Astrocyte of the spinal cord (primary cell): Measurements from ENCODE around the gene TMEM176B.

ENCODE experiments used
- DNase-seq: peaks from one replicate; pipeline ENCODE4 v3.0.0; 2011; ENCODE audit warnings: low read depth, low spot score
- H3K4me3 ChIP-seq: 2 replicates; pipeline ENCODE4 v1.5.1; 2011; ENCODE audit warnings: low read depth, mild to moderate bottlenecking, low read length, moderate library complexity
- CTCF ChIP-seq: IDR thresholded peaks from 2 replicates; pipeline ENCODE4 v1.5.1; 2012; ENCODE audit warnings: low read depth, mild to moderate bottlenecking, low read length, inconsistent platforms
- in situ Hi-C: cut with HindIII; loops from 2 replicates; pipeline ENCODE4 v1.10.0; 2017; ENCODE audit warnings: low sequenced_read_pairs

The TMEM176B gene

GRCh38 chr7:150801242-150801945 is 1.2 kb upstream of the TMEM176B start:
- no peak overlapping the region for H3K4me3 ChIP-seq
- in situ Hi-C loops, result no loop called here
- TF ChIP-seq CTCF, result no peak
- DNase-seq, result no peak

GRCh38 chr7:150800581-150801241 is 547 bp upstream of the TMEM176B start, which contains the start of gene TMEM176A:
TSS of gene TMEM176A (plus strand) at chr7:150800769. CDS start at chr7:150801551, 782 bp downstream.
- no peak for DNase-seq
- TF ChIP-seq CTCF, result no peak
- in situ Hi-C loops, result no loop called here
- H3K4me3 ChIP-seq, result no peak within 1 kb of the TSS

- DNase-seq, result no peak
- TF ChIP-seq CTCF, result no peak
- no peak overlapping the region for H3K4me3 ChIP-seq
- in situ Hi-C loops, result no loop called here
These were observed 1.0 kb downstream of the TMEM176B start for GRCh38 chr7:150799156-150799555.

- H3K4me3 ChIP-seq, result no peak overlapping the region
- in situ Hi-C loops, result no loop called here
- DNase-seq, result no peak
- TF ChIP-seq CTCF, result no peak
These were observed 2.5 kb downstream of the TMEM176B start for GRCh38 chr7:150797661-150798060.

- in situ Hi-C loops, result no loop called here
- H3K4me3 ChIP-seq, result no peak overlapping the region
- TF ChIP-seq CTCF, result no peak
- DNase-seq, result no peak
These were observed 6.5 kb downstream of the TMEM176B start for GRCh38 chr7:150793569-150794238.

GRCh38 chr7:150791746-150792452 is 8.3 kb downstream of the TMEM176B start:
- no peak for DNase-seq
- TF ChIP-seq CTCF, result no peak

More at GRCh38 chr7:150791746-150792452, 8.3 kb downstream of the TMEM176B start:
- H3K4me3 ChIP-seq, result no peak overlapping the region
- in situ Hi-C loops, result no loop called here
